Type B pancreatic cell (in vitro differentiated cells): ENCODE results near the gene ITSN2. TPM values are rescaled to one million over a fixed set of nuclear protein-coding genes. Genes with fewer than 3 reads are reported as not detected.

ENCODE experiments used
- DNase-seq: peaks from one replicate; pipeline ENCODE4 v3.0.0; 2021; ENCODE audit warnings: mixed read lengths; ENCODE audit not compliant: unreplicated experiment; ENCODE audit errors: extremely low spot score
- H3K27ac Mint-ChIP-seq: 2 replicates; pipeline ENCODE4 v1.8.0; 2021; ENCODE audit warnings: mild to moderate bottlenecking, mixed read lengths
- H3K27me3 Mint-ChIP-seq: 2 replicates; pipeline ENCODE4 v1.8.0; 2021; ENCODE audit warnings: mixed read lengths
- H3K36me3 Mint-ChIP-seq: 2 replicates; pipeline ENCODE4 v1.8.0; 2021; ENCODE audit warnings: mixed read lengths
- H3K4me1 Mint-ChIP-seq: one replicate; pipeline ENCODE4 v1.8.0; 2021; ENCODE audit warnings: mixed read lengths; ENCODE audit not compliant: unreplicated experiment
- H3K4me3 Mint-ChIP-seq: 2 replicates; pipeline ENCODE4 v1.8.0; 2021; ENCODE audit warnings: mild to moderate bottlenecking, mixed read lengths
- H3K9me3 Mint-ChIP-seq: 2 replicates; pipeline ENCODE4 v1.8.0; 2021; ENCODE audit warnings: mixed read lengths
- total RNA-seq: library from RNA; stranded (reverse); gene quantifications from 2 replicates; pipeline ENCODE4 v1.2.1, GENCODE V29; 2021; ENCODE audit warnings: low replicate concordance
- TF ChIP-seq, protein P1 (sequence below): fragments of 200-600 bp; sonication (generic); conservative IDR thresholded peaks from 2 replicates; pipeline ENCODE4 v1.5.0; 2021; ENCODE audit warnings: antibody characterized with exemption, mild to moderate bottlenecking

Gene ITSN2
- total RNA-seq, 1 donor from 2014 or later, result 18.9 TPM

DNA sequence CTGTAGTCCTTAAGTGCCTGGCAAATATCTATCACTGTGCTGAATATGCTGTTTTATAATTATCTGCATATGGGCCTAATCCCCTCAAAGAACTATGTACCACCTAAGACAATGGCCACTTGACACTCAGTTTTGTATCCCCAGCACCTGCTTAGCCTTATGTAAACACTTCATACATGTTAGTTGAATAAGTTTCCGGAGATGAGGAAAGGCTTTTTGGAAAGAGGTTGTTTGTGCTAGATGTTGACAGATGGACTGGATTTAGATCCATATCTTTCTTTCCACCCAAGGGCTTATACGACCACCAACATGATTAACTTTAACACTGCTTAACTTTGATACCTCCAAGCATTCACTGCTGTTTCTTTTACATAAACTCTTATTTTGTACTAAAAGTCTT is 122.2 kb downstream of the ITSN2 start:
- TF ChIP-seq, protein P1, sequence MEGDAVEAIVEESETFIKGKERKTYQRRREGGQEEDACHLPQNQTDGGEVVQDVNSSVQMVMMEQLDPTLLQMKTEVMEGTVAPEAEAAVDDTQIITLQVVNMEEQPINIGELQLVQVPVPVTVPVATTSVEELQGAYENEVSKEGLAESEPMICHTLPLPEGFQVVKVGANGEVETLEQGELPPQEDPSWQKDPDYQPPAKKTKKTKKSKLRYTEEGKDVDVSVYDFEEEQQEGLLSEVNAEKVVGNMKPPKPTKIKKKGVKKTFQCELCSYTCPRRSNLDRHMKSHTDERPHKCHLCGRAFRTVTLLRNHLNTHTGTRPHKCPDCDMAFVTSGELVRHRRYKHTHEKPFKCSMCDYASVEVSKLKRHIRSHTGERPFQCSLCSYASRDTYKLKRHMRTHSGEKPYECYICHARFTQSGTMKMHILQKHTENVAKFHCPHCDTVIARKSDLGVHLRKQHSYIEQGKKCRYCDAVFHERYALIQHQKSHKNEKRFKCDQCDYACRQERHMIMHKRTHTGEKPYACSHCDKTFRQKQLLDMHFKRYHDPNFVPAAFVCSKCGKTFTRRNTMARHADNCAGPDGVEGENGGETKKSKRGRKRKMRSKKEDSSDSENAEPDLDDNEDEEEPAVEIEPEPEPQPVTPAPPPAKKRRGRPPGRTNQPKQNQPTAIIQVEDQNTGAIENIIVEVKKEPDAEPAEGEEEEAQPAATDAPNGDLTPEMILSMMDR, result no peak
- no peak overlapping the region for H3K27ac Mint-ChIP-seq
- peaks cover 4% of the 10 kb centered on the region for H3K36me3 Mint-ChIP-seq
- H3K9me3 Mint-ChIP-seq, result no peaks in the 10 kb centered on the region
- no peak overlapping the region for H3K4me3 Mint-ChIP-seq
- H3K27me3 Mint-ChIP-seq, result no peaks in the 10 kb centered on the region
- no peaks in the 10 kb centered on the region for H3K4me1 Mint-ChIP-seq
- no peak for DNase-seq

DNA sequence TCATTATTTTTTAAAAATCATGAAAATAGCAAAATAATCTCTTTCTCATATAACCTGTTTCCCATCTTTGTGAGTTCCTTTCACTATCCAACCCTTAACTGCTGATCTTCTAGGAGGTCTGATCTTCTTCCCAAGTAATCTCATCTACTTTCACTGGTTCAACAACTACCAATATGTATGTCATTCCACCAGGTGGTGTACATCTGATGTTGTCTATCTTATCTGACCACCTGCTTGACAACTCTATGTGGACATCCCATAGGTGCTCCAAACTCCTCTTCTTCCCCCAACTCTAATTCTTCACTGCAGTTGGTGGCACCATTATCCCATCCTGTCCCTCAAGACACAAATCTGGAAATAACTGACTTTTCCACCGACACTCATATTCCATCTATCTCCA is 123.0 kb downstream of the ITSN2 start:
- no peak for DNase-seq
- Mint-ChIP-seq H3K4me1 (no peaks in the 10 kb centered on the region), H3K36me3 (peaks cover 4% of the 10 kb centered on the region), H3K27ac (no peak overlapping the region), H3K4me3 (no peak overlapping the region), H3K9me3 (no peaks in the 10 kb centered on the region), H3K27me3 (no peaks in the 10 kb centered on the region)
- TF ChIP-seq, protein P1, result no peak

DNA sequence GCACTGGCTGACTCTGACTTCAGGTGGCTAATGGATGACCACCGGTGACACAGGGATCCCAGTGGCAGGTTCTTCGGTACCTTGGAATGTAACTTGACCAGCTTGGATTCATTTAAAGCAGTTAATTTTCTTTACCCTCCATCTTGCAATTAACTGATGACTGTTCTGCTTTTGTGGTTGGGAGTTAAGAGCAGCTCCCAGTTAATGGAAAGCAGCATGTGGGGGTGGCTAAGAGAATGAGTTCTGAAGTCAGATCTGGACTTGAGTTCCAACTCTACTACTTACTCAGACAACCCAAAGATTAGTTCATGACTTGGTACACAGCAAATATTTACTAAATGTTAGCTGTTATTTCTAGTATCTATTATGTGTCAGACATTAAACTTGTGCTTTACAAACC is 127.0 kb downstream of the ITSN2 start:
- no peaks in the 10 kb centered on the region for H3K27me3 Mint-ChIP-seq
- peaks cover 4% of the 10 kb centered on the region for H3K36me3 Mint-ChIP-seq
- no peak overlapping the region for H3K4me3 Mint-ChIP-seq
- H3K4me1 Mint-ChIP-seq, result no peaks in the 10 kb centered on the region
- H3K9me3 Mint-ChIP-seq, result no peaks in the 10 kb centered on the region
- TF ChIP-seq, protein P1, result no peak
- no peak overlapping the region for H3K27ac Mint-ChIP-seq
- no peak for DNase-seq

DNA sequence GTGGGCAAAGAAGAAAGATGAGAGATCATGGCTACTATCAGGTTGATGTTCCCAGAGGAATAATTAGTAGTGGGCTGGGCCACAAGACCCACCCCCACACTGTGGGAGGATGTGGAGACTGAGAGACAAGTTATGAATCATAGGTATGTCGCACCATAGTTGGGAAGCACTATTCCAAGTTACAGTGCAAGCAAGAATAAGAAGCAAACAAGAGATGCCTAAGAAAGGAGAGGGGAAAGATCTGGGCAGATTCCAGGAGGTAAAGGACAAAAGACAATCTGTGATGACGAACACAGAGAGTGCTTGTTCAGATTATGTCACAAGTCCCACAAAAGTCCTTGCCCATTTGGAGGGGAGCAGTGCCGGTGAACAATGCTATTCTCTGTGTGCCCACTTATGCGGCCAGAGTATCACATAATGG is 128.9 kb downstream of the ITSN2 start:
- Mint-ChIP-seq H3K4me3 (no peak overlapping the region), H3K4me1 (peaks cover under 1% of the 10 kb centered on the region), H3K9me3 (no peaks in the 10 kb centered on the region), H3K27ac (no peak overlapping the region), H3K27me3 (no peaks in the 10 kb centered on the region), H3K36me3 (no peaks in the 10 kb centered on the region)
- TF ChIP-seq, protein P1, result no peak
- no peak for DNase-seq

DNA sequence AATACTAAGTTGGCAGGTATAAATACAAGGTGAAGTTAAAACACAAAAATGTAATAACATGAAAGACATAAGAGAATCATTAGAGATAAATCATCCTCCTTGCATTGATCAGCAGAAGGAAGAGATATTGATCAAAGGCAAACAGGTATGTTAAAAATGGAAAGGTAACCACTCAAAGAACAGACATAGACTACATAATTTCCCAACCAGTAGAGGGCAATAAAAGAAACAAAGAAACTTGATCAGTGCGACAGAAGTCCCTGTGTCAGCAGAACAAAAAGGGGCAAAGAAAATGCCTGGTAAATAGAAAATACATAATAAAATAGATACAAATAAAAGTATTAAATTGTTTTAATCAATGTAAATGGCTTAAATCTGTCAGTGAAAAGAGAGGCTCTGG is 131.9 kb downstream of the ITSN2 start:
- TF ChIP-seq, protein P1, result peak; percentile 45
- H3K4me1 Mint-ChIP-seq, result peaks cover 13% of the 10 kb centered on the region
- H3K27ac Mint-ChIP-seq, result no peak overlapping the region
- H3K4me3 Mint-ChIP-seq, result no peak overlapping the region
- H3K27me3 Mint-ChIP-seq, result no peaks in the 10 kb centered on the region
- H3K9me3 Mint-ChIP-seq, result no peaks in the 10 kb centered on the region
- no peak for DNase-seq
- no peaks in the 10 kb centered on the region for H3K36me3 Mint-ChIP-seq
